AG09319 (cell line): ENCODE data around the gene CNOT1.

Experiments used
- DNase-seq: peaks from one replicate; pipeline ENCODE4 v3.0.0-alpha.2; 2010; ENCODE audit warnings: low read depth; ENCODE audit errors: extremely low read depth
- CTCF ChIP-seq: IDR thresholded peaks from 2 replicates; pipeline ENCODE4 v1.5.1; 2011; ENCODE audit warnings: low read depth, mild to moderate bottlenecking, inconsistent platforms, low read length, moderate library complexity

Gene CNOT1

GRCh38 chr16:58649707-58650106, 20.1 kb upstream of the CNOT1 start:
- DNase-seq: no peak
- no peak for TF ChIP-seq CTCF

GRCh38 chr16:58647107-58647506, 17.5 kb upstream of the CNOT1 start:
- no peak for TF ChIP-seq CTCF
- DNase-seq: no peak

DNA sequence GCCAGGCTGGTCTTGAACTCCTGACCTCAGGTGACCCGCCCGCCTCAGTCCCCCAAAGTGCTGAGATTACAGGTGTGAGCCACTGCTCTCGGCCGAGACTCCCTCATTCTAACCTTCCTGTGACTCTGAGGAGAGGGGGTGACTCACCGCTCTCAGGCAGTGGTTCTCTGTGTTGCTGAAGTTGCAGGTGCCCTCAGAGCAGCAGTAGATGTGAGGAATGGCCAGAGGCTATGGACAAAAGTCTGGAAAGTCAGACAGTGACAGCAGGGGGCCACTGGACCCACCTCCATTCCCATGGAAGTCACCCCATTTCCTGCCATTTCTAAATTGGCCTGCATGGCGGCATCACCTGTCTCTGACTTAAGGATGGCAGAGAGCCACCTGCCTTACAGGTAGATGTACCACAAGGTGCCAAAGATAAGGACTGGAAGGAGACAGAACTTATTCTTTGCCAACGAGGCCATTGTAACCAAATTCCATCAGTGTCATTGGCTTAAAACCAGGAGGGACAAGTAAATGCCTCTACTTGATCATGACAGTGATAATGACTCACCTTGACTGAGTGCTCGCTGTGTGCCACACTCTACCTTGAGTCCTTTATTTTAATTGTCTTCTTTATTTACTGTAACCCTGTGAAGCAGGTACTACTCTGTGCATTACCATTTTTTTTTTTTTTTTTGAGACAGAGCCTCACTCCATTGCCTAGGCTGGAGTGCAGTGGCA, 15.3 kb upstream of the CNOT1 start:
- TF ChIP-seq CTCF: no peak
- DNase-seq: no peak

- no peak for DNase-seq
- no peak for TF ChIP-seq CTCF
Measured at GRCh38 chr16:58644108-58644507, 14.5 kb upstream of the CNOT1 start.

GRCh38 chr16:58640949-58641348, 11.3 kb upstream of the CNOT1 start:
- DNase-seq: no peak
- TF ChIP-seq CTCF: no peak

- TF ChIP-seq CTCF: no peak
- DNase-seq: no peak
Measured at GRCh38 chr16:58639836-58640235, 10.2 kb upstream of the CNOT1 start.

DNA sequence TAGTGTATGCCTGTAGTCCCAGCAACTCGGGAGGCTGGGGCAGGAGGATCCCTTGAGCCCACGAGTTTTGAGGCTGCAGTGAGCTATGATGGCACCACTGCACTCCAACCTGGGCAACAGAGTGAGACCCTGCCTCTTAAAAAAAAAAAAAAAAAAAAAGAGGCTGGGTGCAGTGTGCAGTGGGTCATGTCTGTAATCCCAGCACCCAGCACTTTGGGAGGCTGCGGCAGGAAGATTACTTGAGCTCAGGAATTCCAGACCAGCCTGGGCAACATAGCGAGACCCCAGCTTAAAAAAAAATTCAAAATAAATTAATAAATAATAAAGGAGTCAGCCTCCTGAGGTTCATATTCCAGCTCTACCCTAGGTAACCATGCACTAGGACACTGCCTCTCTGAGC, 9.6 kb upstream of the CNOT1 start:
- no peak for TF ChIP-seq CTCF
- DNase-seq: no peak
